Choroid plexus epithelial cell (primary cell): ENCODE measurements around the gene MGA.
"Not testable (repeated sequence)": the region's sequence is repeated elsewhere in the genome, so short reads cannot be mapped to it uniquely, and the experiment has no call there.

Source experiments
- DNase-seq: peaks from one replicate; pipeline ENCODE4 v3.0.0-alpha.2; 2010; ENCODE audit warnings: low read depth
- H3K4me3 ChIP-seq: 2 replicates; pipeline ENCODE4 v1.5.1; 2011; ENCODE audit warnings: low read depth, mild to moderate bottlenecking, control low read depth, low read length, moderate library complexity
- CTCF ChIP-seq: conservative IDR thresholded peaks from 2 replicates; pipeline ENCODE4 v1.5.1; 2011; ENCODE audit warnings: low read depth, mild to moderate bottlenecking, control low read depth, inconsistent platforms, low read length, moderate library complexity

MGA gene

GRCh38 chr15:41732483-41732882 is 72.3 kb downstream of the MGA start:
- TF ChIP-seq CTCF: no peak
- DNase-seq: no peak

GRCh38 chr15:41734079-41734478 is 73.9 kb downstream of the MGA start:
- H3K4me3 ChIP-seq: no peak overlapping the region
- peak; percentile 21 for DNase-seq
- no peak for TF ChIP-seq CTCF

More at GRCh38 chr15:41732483-41732882, 72.3 kb downstream of the MGA start:
- H3K4me3 ChIP-seq: no peak overlapping the region

GRCh38 chr15:41735046-41735445 is 74.8 kb downstream of the MGA start:
- DNase-seq: no peak
- TF ChIP-seq CTCF: no peak
- H3K4me3 ChIP-seq: no peak overlapping the region

- H3K4me3 ChIP-seq, DNase-seq: not testable (repeated sequence)
Measured at GRCh38 chr15:41735492-41735891, 75.3 kb downstream of the MGA start.

GRCh38 chr15:41746802-41747201 is 86.6 kb downstream of the MGA start:
- DNase-seq: peak; percentile 26
- no peak for TF ChIP-seq CTCF

GRCh38 chr15:41756198-41756597 is 96.0 kb downstream of the MGA start:
- TF ChIP-seq CTCF: no peak
- DNase-seq: no peak
- no peak overlapping the region for H3K4me3 ChIP-seq

More at GRCh38 chr15:41746802-41747201, 86.6 kb downstream of the MGA start:
- no peak overlapping the region for H3K4me3 ChIP-seq

- TF ChIP-seq CTCF: peak; percentile 81
- DNase-seq: peak; percentile 84
- no peak overlapping the region for H3K4me3 ChIP-seq
Measured at GRCh38 chr15:41772720-41773331, 112.6 kb downstream of the MGA start.
